Measurements from ENCODE around the gene CTSZ.

DNA sequence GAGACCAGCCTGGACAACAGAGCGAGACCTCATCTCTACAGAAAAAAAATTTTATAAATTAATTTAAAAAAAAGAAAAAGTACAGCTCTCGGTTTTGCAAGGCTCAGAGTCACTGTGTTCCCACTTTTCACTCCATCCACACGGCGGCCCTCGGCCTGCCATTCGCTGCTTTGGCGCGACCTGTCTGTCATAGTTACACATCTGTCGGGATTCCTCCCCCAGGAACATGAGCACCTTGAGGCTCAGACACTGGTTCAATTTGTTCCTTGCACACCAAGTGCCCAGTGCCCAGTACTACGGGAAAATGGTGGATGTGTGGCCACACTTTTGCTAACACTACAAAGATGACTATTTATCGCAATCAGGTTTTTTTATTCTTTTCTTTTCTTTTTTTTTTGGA, 8.4 kb downstream of the CTSZ start:
- no peak for TF ChIP-seq PHF8 (IDR thresholded peaks at IDR 0.05; ENCODE audit: borderline replicate concordance, low read depth)
- TF ChIP-seq, protein P1, sequence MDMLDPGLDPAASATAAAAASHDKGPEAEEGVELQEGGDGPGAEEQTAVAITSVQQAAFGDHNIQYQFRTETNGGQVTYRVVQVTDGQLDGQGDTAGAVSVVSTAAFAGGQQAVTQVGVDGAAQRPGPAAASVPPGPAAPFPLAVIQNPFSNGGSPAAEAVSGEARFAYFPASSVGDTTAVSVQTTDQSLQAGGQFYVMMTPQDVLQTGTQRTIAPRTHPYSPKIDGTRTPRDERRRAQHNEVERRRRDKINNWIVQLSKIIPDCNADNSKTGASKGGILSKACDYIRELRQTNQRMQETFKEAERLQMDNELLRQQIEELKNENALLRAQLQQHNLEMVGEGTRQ (IDR thresholded peaks at IDR 0.05), result no peak
- no peak for TF ChIP-seq RAD21 (conservative IDR thresholded peaks at IDR 0.05 in 1 of 2, IDR thresholded peaks at IDR 0.05 in 1 of 2)
- no peak for TF ChIP-seq CTCF (IDR thresholded peaks at IDR 0.05)
- no peak for TF ChIP-seq PBX3 (IDR thresholded peaks at IDR 0.05)
- no peak for TF ChIP-seq POLR2A (IDR thresholded peaks at IDR 0.05; ENCODE audit: low read length)
- no peak for TF ChIP-seq JUNB (IDR thresholded peaks at IDR 0.05)
- no peak for TF ChIP-seq CEBPB (IDR thresholded peaks at IDR 0.05)
- TF ChIP-seq CHD4 (IDR thresholded peaks at IDR 0.05; ENCODE audit: borderline replicate concordance), result no peak
- TF ChIP-seq FOSL2 (IDR thresholded peaks at IDR 0.05), result no peak
- TF ChIP-seq FOSL2 (CRISPR knock-in tag; IDR thresholded peaks at IDR 0.05), result no peak
- no peak for TF ChIP-seq GATA3 (IDR thresholded peaks at IDR 0.05; ENCODE audit: borderline replicate concordance)
